ELF-1 (cell line): ENCODE results near the gene ZNF30.
A peak's percentile ranks its signal among the peaks of the same experiment; 100 is the strongest.
"Not testable (repeated sequence)": the region's sequence is repeated elsewhere in the genome, so short reads cannot be mapped to it uniquely, and the experiment has no call there.

Experiments
- DNase-seq: peaks from one replicate; pipeline ENCODE4 v3.0.0-alpha.2; 2016; ENCODE audit warnings: low read depth, low spot score

The ZNF30 gene

DNA sequence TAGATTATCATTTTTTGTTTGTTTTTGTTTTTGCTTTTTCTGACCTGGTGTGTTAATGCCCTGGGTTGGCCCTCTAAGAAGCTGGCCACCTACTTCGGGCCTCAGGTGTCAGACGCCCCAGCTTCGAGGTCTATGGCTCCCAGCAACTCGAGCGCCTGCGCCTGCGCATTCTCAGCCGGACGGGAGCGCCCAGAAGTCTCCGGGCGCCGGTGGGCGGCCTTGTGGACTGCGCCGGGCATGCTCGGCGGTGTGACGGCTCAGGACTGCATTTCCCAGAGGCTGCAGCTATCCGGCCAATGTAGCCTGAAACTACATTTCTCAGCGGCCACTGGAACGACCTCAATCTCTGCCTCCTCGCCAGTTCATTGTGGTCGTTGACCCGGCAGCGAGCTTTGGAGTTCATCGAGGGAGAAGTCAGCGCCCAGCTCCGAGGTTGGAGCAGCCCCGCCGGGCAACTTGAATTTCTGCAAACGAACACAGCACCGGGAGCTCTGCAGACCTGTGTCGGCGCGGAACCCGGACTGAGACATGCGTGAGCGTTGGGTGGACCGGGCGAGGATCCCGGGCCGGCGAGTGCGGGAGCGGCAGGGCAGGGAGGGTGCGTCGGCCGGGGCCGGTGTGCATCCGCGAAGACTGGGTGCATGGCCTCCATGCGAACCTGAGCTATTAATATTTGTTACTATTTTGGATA lies at the start of gene ZNF30:
Gene ZNF30, plus strand, starts transcription at position 219 of the 691 bp plus-strand sequence. CDS start 3,045 bp downstream, outside the sequence.
- peak; percentile 95 for DNase-seq

DNA sequence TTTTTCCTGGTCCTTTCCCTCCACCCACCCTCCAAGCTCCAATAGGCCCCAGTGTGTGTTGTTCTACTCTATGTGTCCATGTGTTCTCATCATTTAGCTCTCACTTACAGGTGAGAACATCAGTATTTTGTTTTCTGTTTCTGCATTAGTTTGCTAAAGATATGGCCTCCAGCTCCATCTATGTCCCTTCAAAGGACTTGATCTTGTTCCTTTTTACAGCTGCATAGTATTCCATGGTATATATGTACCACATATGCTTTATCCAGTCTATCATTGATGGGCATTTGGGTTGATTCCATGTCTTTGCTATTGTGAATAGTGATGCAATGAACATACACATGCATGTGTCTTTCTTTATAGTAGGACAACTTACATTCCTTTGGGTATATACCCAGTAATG lies 47.1 kb upstream of the ZNF30 start:
- no peak for DNase-seq

DNA sequence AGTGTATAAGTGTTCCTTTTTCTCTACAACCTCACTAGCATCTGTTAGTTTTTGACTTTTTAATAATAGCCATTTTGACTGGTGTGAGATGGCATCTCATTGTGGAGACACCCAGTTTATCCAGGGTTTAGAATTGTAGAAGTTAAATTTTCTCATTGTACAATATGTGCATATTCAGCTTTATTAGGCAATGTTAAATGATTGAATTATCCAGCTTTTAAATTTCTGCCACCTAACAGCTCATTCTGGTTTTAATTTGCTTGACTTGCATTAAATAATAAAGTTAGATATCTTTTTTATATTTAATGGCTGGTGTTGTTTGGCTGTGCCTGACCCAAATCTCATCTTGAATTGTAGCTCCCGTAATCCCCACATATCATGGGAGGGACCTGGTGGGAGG lies 46.7 kb upstream of the ZNF30 start:
- DNase-seq: no peak

DNA sequence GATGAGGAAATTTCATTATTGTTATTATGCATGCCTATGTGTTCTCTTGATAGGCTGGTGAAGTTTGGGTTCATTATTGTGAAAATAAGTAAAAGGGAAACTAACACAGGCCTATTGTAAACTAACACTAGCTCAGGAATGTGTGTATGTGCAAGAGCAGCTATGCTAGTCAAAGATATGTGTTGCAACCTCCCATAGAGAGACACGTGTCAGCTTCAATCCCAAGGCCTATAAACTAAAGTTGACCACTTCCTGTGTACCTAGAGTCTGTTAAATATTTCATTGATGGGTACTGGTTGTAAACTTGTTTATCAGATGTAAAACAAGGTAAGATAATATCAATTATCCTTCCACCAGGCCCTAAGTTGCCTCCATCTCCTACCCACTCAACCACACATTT lies 44.7 kb upstream of the ZNF30 start:
- no peak for DNase-seq

DNA sequence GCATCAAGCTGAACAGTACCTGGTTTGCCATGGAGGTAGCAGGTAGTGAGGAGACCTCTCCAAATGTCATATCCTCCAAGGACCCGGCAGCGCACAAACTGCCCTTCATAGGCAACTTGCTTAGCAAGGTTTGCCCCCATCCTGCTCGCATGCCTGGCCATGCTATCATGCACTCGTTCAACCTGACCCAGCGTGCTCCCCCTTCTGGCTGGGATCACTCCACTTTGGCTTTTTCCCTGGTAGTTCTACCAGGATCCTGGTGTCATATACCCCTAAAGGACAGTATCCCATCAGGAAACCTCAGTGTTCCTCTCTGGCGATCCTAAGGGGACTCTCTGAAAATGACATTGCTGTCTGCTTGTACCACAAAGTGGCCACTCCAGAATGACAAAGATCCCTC lies 38.6 kb upstream of the ZNF30 start:
- no peak for DNase-seq

DNA sequence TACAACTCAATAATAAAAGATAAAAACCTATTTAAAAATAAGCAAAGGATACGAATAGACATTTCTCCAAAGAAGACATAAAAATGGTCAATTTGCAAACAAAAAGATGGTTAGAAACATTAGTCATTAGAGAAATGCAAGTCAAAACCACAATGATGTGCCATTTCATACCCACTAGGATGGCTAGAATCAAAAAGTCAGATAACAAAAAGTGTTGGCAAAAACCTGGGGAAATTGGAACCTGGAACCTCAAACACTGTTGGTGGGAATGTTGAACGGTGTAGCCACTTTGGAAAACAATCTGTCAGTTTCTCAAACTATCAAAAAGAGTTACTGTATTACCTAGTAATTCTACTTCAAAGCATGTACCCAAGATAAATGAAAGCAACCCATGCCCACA lies 26.5 kb upstream of the ZNF30 start:
- no peak for DNase-seq

DNA sequence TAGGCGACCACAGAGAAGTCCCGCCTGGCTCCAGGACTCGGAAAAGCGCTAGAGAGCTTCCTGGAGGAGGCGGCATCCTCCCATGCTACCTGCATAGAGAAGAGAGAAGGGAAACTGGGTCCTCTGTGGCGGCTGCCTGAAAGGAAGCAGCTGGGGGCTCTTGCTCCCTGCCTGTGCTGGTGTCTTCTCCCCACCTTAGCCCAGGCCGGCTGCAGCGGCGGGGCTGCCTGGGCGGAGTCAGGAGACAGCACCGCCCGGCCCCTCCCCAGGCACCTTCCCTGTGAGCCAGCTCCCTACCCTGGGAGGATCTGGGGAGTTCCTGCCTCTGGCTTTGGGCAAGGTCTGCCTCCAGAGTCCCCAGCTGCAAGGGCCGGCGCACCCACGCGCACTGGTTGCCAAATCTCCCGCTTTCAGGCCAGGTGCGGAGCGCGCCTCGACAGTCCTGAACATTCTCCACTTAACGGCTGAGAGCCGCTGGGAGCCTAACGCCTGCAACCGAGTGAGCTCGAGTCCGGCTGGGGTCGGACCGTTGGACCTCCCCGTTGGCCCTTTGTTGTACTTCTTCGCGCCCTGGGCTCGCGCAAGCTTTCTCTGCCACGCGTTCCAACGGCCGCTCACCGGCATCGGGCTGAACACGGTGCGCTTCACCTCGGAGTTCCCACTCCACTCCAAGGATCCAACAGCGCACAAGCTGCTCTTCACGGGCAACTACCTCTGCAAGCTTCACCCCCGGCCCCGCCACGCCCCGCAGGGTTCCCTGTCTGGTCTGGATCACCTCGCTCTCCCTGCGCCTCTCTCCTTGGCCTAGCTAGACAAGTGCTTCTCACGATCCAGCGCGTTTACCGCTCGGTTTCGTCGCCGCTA lies 21.8 kb upstream of the ZNF30 start:
- peak; percentile 49 for DNase-seq

DNA sequence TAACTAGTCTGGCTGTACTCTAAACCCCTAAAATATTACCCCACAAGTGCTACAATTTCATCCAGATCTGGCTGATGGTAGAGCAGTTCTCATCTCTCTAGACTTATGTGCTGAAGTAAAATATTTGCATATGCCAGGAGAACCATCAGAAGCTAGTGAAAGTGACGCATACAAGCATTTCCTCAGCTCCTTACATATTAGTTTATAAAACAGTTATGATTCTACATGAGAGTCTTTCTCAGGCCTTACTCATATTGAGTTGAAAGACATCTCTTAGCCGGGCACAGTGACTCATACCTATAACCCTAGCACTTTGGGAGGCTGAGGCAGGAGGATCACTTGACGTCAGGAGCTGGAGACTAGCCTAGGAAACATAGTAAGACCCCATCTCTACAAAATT lies 15.9 kb upstream of the ZNF30 start:
- no peak for DNase-seq

DNA sequence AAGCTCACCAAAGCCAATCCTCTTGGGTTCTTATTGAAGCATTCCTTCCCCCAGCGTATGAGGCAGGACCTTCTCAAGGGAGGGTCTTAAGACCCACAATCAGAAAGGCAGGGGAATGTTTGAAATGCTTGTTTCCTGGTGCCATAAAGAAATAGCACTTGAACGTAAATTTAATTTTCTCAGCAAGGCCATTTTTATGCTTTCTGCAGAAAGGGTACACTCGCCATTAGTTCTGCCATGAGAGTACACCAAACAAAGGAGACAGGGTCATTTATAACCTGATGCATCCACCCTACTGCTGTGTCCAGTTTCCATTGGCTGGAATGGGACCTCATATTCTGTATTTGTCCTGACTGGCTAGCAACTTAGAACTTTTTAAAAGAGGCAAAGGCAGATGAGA lies 9.6 kb upstream of the ZNF30 start:
- DNase-seq: not testable (repeated sequence)

DNA sequence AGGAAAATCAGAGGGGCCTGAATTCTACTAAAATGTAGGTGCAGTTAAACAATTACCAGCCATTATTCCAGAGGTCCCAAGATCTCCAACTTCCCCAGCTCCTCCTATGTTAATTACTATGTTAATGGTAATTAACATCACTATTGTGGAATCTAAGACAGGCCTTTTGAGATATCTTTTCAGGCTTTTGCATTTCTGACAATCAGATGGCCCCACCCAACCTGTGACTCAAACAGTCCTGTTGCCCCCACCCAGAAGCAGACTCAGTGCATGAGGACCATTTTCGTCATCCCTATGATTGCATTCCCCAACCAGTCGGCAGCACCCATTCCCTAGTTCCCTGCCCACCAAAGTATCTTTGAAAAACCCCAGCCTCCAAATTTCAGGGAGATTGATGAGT lies 8.5 kb upstream of the ZNF30 start:
- DNase-seq: no peak

DNA sequence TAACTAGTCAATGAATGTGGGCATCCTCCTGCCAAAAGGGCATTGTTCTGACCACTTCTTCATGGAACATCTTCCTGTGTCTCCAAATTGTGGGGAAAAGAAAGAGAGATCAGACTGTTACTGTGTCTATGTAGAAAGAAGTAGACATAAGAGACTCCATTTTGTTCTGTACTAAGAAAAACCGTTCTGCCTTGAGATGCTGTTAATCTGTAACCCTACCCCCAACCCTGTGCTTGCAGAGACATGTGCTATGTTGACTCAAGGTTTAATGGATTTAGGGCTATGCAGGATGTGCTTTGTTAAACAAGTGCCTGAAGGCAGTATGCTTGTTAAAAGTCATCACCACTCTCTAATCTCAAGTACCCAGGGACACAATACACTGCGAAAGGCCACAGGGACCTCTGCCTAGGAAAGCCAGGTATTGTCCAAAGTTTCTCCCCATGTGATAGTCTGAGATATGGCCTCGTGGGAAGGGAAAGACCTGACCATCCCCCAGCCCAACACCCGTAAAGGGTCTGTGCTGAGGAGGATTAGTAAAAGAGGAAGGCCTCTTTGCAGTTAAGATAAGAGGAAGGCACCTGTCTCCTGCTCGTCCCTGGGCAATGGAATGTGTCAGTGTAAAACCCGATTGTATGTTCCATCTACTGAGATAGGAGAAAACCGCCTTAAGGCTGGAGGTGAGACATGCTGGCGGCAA lies 6.5 kb upstream of the ZNF30 start:
- DNase-seq: peak; percentile 6

DNA sequence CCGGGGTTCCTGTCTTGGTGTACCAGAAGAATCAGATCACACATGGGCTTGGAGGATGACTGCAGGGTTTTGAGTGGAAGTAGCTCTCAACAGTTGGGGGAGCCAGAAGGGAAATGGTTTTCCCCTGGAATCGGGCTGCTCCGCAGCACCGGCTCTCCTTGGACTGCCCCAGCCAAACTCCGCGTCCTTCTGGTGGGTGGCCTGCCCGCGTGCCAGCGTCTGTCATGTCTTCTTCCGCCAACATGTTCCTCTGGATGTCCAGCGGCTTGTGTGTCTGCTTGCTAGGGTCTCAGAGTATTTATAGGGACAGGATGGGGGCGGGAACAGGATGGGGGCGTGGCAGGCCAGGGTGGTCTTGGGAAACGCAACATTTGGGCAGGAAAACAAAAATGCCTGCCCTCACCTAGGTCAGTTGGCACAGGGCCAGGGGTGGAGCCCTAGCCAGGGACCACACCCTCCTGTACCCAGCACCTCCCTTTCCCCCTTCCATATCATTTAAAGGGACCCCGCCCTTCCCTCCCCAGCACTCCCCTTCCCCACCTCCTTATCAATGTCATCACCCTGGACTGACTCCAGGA lies 1.3 kb upstream of the ZNF30 start:
- DNase-seq: no peak

DNA sequence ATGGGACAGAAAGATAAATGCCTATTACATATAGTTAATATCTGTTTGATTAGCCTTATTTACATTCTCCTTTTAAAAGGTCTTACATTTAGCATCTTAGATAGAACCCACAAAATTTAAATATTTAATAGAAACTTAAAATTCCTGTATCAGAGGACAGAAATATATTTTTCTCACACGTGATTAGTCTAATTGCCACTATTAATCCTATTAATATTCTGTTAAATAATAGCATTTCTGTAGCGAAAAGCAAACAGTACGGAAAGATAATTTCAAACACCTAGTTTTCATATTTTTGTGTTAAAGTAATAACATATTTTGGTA lies 380 bp upstream of the ZNF30 start:
- no peak for DNase-seq

DNA sequence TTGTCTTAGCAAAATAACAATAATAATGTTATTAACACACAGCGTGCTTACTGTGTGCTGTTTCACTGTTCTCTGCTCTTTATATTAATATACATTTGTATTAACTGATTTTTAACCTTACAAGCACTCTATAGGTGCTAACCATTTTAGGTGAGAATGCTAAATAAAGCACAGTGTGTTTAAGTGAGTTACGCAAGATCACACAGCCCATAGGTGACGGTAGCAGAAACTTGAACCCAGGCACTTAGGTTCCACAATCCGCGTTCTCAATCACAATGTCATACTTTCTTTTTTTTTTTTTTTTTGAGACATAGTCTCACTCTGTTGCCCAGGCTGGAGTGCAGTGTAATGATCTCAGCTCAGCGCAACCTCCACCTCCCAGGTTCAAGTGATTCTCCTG lies 5.8 kb downstream of the ZNF30 start:
- DNase-seq: no peak

DNA sequence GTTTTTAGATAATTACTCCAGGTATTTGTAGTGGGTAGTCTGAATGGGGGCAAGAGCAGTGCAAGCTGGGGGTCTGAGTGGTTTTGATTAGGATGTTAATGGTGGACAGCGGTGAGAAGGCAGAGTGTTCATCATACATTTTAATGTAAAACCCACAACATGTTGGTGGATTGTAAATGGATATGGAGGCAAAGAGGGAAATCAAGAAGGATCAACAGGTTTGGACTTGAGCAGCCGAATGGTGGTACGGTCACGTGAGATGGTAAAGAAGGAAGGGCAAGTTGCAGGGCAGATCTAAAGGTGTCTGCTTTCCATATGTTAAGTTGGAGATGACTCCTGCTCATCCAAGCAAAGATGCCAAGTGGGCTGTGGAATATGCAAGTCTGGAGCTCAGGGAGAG lies 9.5 kb downstream of the ZNF30 start:
- no peak for DNase-seq

DNA sequence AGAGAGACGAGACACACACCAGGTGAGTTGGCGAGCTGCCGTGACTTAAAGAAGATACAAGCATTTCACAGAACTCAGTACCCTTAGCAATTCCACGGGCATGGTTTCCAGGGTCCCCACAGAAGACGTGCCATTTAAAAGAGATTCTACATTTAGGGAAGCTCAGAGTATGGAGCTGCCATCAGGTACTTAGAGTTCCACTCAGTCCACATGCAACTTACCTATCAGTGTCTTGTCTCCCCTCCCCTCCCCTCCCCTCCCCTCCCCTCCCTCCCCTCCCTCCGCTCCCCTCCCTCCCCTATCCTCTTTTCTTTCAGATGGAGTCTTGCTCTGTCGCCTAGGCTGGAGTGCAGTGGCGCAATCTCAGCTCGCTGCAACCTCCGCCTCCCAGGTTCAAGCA lies 12.2 kb downstream of the ZNF30 start:
- no peak for DNase-seq

DNA sequence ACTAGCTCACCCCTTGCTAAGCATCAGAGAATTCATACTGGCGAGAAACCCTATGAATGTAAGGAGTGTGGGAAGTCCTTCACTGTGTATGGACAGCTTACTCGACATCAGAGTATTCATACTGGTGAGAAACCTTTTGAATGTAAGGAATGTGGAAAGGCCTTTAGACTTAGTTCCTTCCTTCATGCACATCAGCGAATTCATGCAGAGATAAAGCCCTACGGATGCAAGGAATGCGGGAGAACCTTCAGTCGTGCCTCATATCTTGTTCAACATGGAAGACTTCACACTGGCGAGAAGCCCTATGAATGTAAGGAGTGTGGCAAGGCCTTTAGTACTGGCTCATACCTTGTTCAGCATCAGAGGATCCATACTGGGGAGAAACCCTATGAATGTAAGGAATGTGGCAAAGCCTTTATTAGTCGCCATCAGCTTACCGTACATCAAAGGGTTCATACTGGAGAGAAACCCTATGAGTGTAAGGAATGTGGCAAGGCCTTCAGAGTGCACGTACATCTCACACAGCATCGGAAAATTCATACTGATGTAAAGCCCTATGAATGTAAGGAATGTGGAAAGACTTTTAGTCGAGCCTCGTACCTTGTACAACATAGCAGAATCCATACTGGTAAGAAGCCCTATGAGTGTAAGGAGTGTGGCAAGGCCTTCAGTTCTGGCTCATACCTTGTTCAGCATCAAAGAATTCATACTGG lies 17.3 kb downstream of the ZNF30 start:
- DNase-seq: no peak

DNA sequence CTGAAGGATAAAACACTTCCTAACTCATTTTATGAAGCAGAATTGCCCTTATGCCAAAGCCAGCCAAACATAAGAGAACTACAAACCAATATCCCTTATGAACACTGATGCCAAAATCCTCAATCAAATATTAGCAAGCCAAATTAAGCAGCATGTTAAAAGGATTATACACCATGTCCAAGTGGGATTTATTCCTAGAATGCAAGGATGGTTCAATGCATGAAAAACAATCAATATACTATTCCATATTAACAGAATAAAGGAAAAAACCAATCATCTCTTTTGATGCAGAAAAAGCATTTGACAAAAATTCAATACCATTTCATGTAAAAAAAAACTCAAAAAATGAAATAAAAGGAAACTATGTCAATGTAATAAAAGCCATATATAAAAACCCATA lies 26.4 kb downstream of the ZNF30 start:
- DNase-seq: no peak

DNA sequence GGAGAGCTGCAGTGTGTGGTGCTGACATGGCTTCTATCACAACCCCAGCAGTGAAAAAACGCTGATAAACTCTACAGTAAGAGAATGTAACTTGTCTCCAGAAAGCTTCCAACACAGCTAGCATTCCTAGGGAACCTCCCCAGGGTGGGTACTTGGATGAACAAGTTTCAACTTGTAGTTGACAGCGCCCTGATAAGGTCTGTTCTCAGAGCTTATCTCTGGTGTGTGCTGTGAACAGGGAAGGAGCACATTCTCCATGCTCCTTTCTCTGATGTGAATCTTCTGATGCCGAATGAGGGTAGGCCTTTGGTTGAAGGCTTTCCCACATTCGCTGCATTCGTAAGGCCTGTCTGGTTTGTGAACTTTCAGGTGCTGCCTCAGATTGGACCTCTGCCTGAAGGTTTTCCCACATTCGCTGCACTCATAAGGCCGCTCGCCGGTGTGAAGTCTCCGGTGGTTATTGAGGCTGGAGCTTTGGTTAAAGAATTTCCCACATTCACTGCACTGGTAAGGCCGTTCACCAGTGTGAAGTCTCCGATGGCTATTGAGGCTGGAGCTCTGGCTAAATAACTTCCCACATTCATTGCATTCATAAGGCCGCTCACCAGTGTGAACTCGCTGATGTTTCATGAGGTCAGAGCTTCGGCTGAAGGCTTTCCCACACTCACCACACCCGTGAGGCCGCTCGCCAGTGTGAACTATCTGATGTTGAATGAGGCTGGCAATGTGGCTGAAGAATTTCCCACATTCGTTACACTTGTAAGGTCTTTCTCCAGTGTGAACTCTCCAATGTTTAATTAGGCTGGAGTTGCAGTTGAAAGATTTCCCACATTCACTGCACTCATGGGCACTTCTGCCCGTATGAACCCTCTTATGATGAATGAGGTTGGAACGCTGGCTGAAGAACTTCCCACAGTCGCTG lies 31.4 kb downstream of the ZNF30 start:
- no peak for DNase-seq

DNA sequence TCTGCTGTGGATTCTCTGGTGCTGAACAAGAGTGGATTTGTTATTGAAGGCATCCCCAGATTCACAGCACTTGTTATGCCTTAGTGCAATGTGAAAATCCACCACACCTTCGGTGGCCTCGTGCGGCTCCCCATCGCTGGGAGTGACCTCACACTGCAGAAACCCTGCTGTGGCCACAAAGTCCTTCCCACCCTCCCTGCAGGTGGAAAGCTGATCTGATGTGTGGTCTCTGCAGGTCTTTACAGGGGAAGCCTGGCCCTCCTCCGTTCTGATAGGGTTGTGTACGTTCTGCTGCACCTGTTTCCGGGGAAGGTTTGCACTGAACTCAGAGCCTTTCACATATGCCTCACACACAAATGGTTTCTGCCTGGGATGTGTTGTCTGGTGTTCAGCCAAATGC lies 32.3 kb downstream of the ZNF30 start:
- DNase-seq: no peak
